K562 (cell line): ENCODE results near the gene DBNDD1. TPM values are rescaled to one million over a fixed set of nuclear protein-coding genes. Genes with fewer than 3 reads are reported as not detected.

Source experiments
- CHD2 ChIP-seq: IDR thresholded peaks from 2 replicates; pipeline ENCODE4 v1.6.1; 2011; ENCODE audit warnings: low read depth, low read length
- IRF1 ChIP-seq: sonication (generic); formaldehyde crosslinking; IDR thresholded peaks from 2 replicates; pipeline ENCODE4 v1.8.0; 2022; ENCODE audit warnings: missing genetic modification reagents, mild to moderate bottlenecking, borderline replicate concordance
- RBBP5 ChIP-seq: fragments of 200-600 bp; sonication (generic); IDR thresholded peaks from 2 replicates; pipeline ENCODE4 v1.6.1; 2012; ENCODE audit warnings: borderline replicate concordance, mild to moderate bottlenecking, low read length, control low read depth, inconsistent platforms; ENCODE audit not compliant: insufficient read depth, poor library complexity, severe bottlenecking
- RFX1 ChIP-seq: fragments of 450-650 bp; IDR thresholded peaks from 2 replicates; pipeline ENCODE4 v1.6.1; 2016; ENCODE audit warnings: mild to moderate bottlenecking, moderate library complexity
- RFX5 ChIP-seq: IDR thresholded peaks from 2 replicates; pipeline ENCODE4 v1.6.1; 2011; ENCODE audit warnings: low read depth, mild to moderate bottlenecking, improper control_type of control experiment, low read length
- SIN3B ChIP-seq: fragments of 450-650 bp; IDR thresholded peaks from 2 replicates; pipeline ENCODE4 v1.6.1; 2017; ENCODE audit warnings: low read depth, mild to moderate bottlenecking, moderate library complexity
- SMC3 ChIP-seq: conservative IDR thresholded peaks from 2 replicates; pipeline ENCODE4 v1.6.1; 2011; ENCODE audit warnings: low read depth, low read length, improper control_type of control experiment; ENCODE audit not compliant: insufficient read depth
- TAF7 ChIP-seq: fragments of 450-650 bp; IDR thresholded peaks from 2 replicates; pipeline ENCODE4 v1.6.1; 2016; ENCODE audit warnings: missing genetic modification characterization, missing compliant biosample characterization
- TOE1 ChIP-seq, 2 experiments: fragments of 450-650 bp in 1 of 2; sonication (generic) in 1 of 2; formaldehyde crosslinking in 1 of 2; IDR thresholded peaks; 2 replicates each; pipeline versions ENCODE4 v1.7.1 to v1.8.0; 2016 to 2022; ENCODE audit warnings: borderline replicate concordance in 2 of 2, mild to moderate bottlenecking in 2 of 2, antibody characterized with exemption in 1 of 2, inconsistent platforms in 1 of 2, low read depth in 1 of 2, missing genetic modification reagents in 1 of 2, moderate library complexity in 1 of 2
- ZMIZ1 ChIP-seq, 2 experiments: fragments of 150-350 bp in 1 of 2; IDR thresholded peaks; 2 replicates each; pipeline ENCODE4 v1.6.1; 2012 to 2016; ENCODE audit warnings: low read depth in 2 of 2, low read length in 2 of 2, mild to moderate bottlenecking in 1 of 2, moderate library complexity in 1 of 2
- ZNF57 ChIP-seq: fragments of 450-650 bp; formaldehyde crosslinking; IDR thresholded peaks from 2 replicates; pipeline ENCODE4 v1.4.0; 2020; ENCODE audit warnings: mild to moderate bottlenecking, moderate library complexity
- polyA plus RNA-seq, 8 experiments: library from polyadenylated mRNA; depleted of rRNA in 4 of 8; stranded (reverse) in 5 of 8; unstranded in 3 of 8; fragments of >200 nt; fragmentation: Nextera tagmentation in 2 of 8; fragmentation: Illumina TruSeq in 1 of 8; extraction: Ambion mirVana in 2 of 8; extraction: Trizol in 1 of 8; gene quantifications; 2 replicates each; pipeline versions ENCODE4 v1.2.1 to v1.2.3, GENCODE V29; 2011 to 2014; ENCODE audit warnings: inconsistent platforms in 1 of 8, missing spikeins in 1 of 8
- total RNA-seq, 7 experiments: library from RNA; depleted of rRNA in 6 of 7; stranded (reverse); fragments of >200 nt in 6 of 7; fragmentation: Illumina TruSeq in 2 of 7; extraction: Trizol in 2 of 7; gene quantifications; 2 replicates each; pipeline versions ENCODE4 v1.2.1 to v1.2.3, GENCODE V29; 2011 to 2021; ENCODE audit warnings: low replicate concordance in 1 of 7

The DBNDD1 gene
- total and polyA plus RNA-seq, 9 of the 15 experiments (the other 6 are each of a cell fraction or from before 2014, with no cell fraction given) = 0.55 to 13.0 (median 5.8) TPM

- TF ChIP-seq ZMIZ1 (IDR thresholded peaks at IDR 0.05; ENCODE audit: low read depth in 2 of 2, low read length in 2 of 2) = peak in 1 of 2 experiments; percentile 34; a peak in 1 of 4 replicates
- TF ChIP-seq SMC3 = peak; percentile 7; the same call in 1 of the 2 replicates
- TF ChIP-seq ZNF57 (CRISPR knock-in tag) = no peak
- TF ChIP-seq RBBP5 = peak; percentile 94
- TF ChIP-seq CHD2 = peak; percentile 85
- 0 out of 2 replicates have a peak, but pooled peaks have one; percentile 20 for TF ChIP-seq TAF7 (tag)
- TF ChIP-seq SIN3B = peak; percentile 98
- no peak for TF ChIP-seq RFX5
- TF ChIP-seq IRF1 (CRISPR knock-in tag) = no peak
- 0 out of 2 replicates have a peak, but pooled peaks have one; percentile 20 for TF ChIP-seq TOE1 (IDR thresholded peaks at IDR 0.05; ENCODE audit: borderline replicate concordance)
- TF ChIP-seq TOE1 (CRISPR knock-in tag; IDR thresholded peaks at IDR 0.05; ENCODE audit: borderline replicate concordance, low read depth) = no peak
- no peak for TF ChIP-seq RFX1
Measured at GRCh38 chr16:89972244-89973234, 46.7 kb downstream of the DBNDD1 start (continued).
